GM19023 (cell line): ENCODE data around the gene CBY2.
A peak's percentile ranks its signal among the peaks of the same experiment; 100 is the strongest.
"Not testable (repeated sequence)": the region's sequence is repeated elsewhere in the genome, so short reads cannot be mapped to it uniquely, and the experiment has no call there.

Experiments
- ATAC-seq: cut with Tn5 transposase; IDR thresholded peaks from one replicate; pipeline ENCODE4 v1.9.1; 2021; ENCODE audit warnings: mild to moderate bottlenecking, moderate library complexity; ENCODE audit not compliant: unreplicated experiment

CBY2 gene

GRCh38 chr13:45702088-45702487 lies at the start of gene CBY2:
Gene CBY2 (plus strand): TSS chr13:45702320. CDS start chr13:45702391, 71 bp downstream.
- ATAC-seq, result no peak

DNA sequence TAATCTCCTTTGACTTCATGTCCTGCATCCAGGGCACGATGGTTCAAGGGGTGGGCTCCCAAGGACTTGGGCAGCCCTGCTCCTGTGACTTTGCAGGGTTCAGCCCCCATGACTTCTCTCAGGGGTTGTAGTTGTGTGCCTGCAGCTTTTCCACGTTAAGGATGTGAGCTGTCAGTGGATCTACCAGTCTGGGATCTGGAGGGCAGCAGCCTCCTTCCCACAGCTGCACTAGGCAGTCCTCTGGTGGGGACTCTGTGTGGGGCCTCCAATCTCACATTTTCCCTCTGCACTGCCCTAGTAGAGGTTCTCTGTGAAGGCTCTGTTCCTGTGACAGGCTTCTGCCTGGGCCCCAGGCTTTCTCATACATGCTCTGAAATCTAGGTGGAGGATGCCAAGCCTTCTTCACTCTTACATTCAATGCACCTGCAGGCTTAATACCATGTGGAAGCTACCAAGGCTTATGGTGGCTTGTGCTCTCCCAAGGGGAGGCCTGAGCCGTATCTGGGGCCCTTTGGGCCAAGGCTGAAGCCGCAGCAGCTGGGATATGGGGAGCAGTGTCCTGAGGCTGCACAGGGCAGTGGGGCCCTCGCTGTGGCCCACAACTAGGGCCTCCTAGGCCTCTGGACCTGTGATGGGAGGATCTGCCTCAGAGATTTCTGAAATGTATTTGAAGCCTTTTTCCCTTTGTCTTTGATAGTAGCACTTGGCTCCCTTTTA lies 47.3 kb upstream of the CBY2 start:
- ATAC-seq, result no peak

DNA sequence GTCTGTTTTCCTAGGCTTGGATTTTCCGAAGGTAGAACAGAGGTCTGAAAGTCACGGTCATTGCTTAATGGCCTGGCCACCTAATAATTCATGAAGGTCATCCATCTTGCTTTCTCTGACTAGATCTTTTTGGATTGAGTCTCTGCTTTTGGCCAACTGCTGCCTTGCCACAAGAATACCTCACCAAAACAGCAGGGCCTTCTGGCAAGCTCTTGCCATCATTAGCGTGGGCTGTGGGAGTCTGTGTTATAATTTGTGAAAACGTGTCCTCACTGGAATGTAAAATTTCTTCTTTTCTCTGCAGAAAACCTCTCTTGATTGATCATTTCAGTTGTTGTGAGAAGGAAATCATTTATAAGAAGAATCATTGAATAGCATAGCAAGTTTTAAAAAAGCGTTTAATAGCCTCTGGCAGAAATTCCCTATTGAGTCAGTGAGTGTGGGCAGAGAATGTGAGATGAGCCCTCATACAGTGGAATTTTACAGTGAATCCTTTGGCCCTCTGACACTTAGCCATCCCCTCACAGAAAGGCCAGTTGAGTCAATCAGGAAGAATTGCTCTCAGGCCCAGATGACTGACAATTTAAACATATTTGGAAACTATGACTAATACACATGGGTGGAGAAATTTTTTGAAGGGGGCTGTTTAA lies 43.4 kb upstream of the CBY2 start:
- no peak for ATAC-seq

DNA sequence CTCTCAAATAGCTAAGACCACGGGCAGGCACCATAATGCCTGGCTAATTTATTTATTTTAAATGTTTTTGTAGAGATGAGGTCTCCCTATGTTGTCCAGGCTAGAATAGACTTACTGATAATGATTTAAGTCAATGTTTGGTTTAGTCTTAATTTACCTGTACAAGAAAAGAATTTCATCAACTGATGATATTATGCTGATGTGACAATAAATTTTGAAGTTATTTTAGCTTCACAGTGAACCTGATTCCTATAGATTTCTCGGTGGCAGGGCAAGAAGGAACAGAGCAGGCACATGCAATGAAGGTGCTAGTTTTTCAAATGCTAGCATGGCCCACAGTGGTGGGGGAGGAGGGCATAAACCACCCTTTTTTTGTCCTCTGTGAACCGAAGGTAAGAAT lies 42.6 kb upstream of the CBY2 start:
- ATAC-seq, result no peak

DNA sequence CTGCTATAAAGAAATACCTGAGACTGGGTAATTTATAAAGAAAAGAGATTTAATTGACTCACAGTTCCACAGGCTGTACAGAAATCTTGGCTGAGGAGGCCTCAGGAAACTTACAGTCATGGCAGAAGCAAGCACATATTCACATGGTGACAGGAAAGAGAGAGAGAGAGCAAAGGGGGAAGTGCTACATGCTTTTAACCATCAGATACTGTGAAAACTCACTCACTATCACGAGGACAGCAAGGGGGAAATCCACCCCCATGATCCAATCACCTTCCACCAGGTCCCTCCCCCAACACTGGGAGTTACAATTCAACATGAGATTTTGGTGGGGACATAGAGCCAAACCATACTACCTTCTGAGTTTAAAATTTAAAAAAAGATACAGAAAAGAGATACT lies 41.7 kb upstream of the CBY2 start:
- not testable (repeated sequence) for ATAC-seq

DNA sequence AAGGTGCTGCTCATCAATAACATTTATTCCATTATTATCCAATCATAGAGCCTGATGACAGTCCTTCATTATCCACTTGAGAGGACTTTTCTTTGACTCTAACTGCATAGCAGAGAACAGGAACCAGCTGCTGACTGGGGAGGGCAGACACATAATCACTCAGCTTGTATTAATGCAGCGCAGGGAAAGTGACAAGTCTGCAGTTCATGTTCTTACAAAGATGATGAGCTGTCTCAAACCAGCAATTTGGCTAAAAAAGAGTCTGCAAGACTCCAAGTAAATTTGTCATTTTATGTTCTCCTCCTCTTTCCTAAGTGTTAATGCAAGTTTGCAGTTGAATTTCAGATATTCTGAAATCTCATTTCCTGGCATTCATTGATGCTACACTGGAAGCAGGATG lies 40.0 kb upstream of the CBY2 start:
- no peak for ATAC-seq

- not testable (repeated sequence) for ATAC-seq
Observed at GRCh38 chr13:45662903-45663302, 39.2 kb upstream of the CBY2 start.

DNA sequence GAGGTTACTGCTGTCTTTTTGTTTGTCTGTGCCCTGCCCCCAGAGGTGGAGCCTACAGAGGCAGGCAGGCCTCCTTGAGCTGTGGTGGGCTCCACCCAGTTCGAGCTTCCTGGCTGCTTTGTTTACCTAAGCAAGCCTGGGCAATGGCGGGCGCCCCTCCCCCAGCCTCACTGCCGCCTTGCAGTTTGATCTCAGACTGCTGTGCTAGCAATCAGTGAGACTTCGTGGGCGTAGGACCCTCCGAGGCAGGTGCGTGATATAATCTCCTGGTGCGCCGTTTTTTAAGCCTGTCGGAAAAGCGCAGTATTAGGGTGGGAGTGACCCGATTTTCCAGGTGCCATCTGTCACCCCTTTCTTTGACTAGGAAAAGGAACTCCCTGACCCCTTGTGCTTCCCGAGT lies 32.5 kb upstream of the CBY2 start:
- not testable (repeated sequence) for ATAC-seq

GRCh38 chr13:45670189-45670885 lies 31.8 kb upstream of the CBY2 start:
- ATAC-seq, result no peak

DNA sequence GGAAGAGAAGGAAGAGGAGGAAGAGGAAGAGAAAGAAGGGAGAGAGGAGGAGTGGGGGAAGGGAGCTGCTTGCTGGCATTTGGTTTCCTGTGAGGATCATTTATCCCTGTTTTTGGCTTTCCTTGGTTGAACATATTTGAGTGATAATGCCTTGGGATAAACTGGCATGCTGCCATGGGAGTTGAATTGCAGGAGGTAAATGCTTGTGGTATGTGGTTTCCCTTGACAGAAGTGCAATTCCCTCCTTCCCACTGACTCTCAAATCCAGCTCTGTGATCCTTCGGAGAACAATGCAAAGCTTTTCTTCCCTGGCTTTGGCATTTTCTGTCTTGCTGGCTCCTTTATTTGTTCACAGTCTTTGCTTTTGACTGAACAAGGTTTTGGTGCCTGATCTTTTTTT lies 27.2 kb upstream of the CBY2 start:
- no peak for ATAC-seq

DNA sequence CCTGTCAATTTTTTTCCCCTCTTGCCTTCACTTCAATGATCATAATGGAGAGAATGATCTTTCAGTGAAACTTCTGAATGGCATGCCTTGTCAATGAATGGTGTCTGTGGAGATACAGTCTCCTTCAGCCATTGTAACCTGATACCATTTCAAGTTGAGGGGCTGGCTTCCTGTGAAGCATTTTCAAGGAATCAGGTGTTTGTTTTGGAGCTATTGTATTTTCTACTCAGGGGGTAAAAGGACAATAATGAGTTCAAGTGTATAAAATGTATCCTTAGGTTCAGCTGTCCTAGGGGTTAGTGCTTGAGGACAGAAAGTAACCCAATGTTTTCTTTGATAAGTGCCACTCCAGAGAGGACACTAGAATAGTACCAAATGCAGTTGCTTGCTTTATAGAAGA lies 23.8 kb upstream of the CBY2 start:
- ATAC-seq, result no peak

DNA sequence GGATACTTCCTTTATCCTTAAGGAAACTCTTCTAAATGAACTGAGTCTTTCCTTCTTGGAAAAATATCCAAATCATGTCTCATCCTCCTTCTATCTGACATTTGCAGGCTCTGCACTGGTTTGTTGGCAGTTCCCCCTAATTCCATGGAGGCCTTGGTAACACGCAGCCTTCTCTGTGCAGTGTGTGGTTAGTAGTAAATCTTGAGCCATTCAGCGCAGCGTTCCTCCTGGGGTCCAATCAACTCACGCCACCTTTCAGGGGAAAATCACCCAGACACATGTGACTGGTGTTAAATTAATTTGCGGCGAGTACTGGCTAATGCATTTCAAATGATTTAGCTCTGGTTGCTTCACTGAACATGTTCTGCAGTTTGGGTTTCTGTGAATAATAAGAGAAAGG lies 21.0 kb upstream of the CBY2 start:
- ATAC-seq, result no peak

DNA sequence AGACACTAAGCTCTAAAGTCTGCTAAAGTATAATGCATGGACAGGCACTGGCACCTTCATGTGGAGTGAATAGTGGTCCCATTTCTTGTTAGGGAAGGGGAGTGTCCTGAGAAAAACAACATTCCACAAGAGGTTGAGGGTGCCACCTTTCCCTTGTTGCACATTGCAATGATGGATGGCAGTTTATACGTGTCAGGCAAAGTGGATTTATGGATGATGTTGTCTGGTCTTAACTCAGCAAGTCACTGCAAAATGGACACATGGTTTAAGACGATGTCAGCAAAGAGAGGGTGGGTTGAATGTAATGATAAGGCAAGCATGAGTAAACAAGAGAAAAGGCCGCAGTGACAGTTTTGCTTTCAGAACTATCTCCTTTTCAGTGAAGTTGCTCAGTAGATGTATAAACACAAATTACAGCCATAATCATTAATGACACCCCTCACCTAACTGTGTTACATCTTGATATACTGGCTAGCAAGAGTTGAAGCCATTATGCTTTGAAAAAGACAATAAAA lies 19.6 kb upstream of the CBY2 start:
- ATAC-seq, result no peak

GRCh38 chr13:45683701-45684100 lies 18.4 kb upstream of the CBY2 start:
- no peak for ATAC-seq

- no peak for ATAC-seq
Observed at GRCh38 chr13:45688577-45688976, 13.5 kb upstream of the CBY2 start.

- ATAC-seq, result no peak
Observed at GRCh38 chr13:45690636-45691035, 11.5 kb upstream of the CBY2 start.

DNA sequence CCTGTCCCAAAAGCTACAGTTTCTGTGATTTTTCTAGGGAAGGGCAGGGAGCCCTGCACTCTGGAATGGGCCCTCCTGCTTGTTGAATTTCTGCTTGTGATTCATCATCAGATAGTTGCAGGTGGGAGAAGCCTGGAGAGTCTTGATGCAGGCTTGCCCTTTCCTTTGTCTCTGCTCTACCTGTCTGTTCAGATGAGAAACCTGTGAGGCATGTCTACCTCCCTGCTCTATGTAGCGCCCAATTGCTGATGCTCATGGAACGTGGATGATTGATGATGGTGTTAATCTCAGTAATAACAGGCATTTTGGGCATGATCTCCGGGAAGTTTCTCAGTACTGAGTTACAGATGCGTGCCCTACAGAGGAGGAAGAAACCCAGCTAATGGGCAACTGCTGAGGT lies 10.9 kb upstream of the CBY2 start:
- ATAC-seq, result no peak

DNA sequence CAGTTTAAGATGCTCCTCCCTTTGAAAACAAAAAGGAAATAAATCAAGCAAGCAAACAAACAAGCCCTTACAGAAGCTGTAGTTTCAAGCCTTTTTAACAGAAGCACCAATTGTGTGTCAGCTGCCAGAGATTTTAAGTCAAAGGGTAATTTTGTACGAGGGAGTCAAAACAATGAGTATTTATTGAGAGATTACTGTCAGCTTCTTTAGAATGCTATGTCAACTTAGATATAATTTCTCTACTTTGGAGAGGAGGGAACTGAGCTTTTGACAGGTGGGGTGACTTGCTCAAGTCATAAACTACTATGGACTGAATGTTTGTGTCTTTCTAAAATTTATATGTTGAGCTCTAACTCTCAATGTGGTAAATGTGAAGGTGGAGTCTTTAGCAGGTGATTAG lies 10.5 kb upstream of the CBY2 start:
- no peak for ATAC-seq

DNA sequence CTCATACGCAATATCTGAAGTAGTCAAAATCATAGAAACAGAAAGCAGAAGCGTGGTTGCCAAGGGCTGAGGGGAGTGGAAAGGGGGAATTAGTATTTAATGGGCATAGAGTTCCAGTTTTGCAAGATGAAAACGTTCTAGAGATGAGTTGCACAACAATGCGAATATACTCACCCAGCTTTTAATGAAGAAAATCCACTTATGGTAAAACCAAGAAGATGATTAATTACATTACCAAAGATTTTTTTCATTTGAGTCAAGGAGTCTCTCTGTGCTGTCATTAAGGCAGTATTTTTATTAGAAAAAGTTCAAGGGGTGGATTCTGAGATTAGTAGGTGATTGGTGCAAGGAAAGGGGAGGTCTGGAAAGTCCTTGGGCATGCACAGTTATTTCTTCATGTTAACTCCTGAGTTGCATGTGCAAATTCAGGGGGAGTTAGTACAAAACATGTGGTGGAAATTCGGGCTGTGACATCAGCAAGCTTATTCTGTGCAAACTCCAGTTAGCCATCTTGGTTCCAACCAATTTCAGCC lies 6.9 kb upstream of the CBY2 start:
- ATAC-seq, result peak; percentile 43

GRCh38 chr13:45696610-45697226 lies 5.4 kb upstream of the CBY2 start:
- ATAC-seq, result peak; percentile 42
